ENCODE results near the gene RPL36. TPM values are rescaled to one million over a fixed set of nuclear protein-coding genes. Genes with fewer than 3 reads are reported as not detected.
A peak's percentile ranks its signal among the peaks of the same experiment; 100 is the strongest.

RPL36 gene
- total and polyA plus RNA-seq, 9 of the 15 experiments (the other 6 are each of a cell fraction or from before 2014, with no cell fraction given), result 350 to 3,412 (median 1,507) TPM

- TF ChIP-seq ZNF121 (CRISPR knock-in tag; conservative IDR thresholded peaks at IDR 0.05) (peak; percentile 79; the same call in 1 of the 2 replicates), KDM2B (CRISPR knock-in tag; IDR thresholded peaks at IDR 0.05) (0 out of 2 replicates have a peak, but pooled peaks have one; percentile 7), TFAP4 (CRISPR knock-in tag; IDR thresholded peaks at IDR 0.05; ENCODE audit: borderline replicate concordance) (peak; percentile 37; the same call in 1 of the 2 replicates), NCOR1 (IDR thresholded peaks at IDR 0.05) (peak; percentile 30; the same call in 1 of the 2 replicates), PREB (CRISPR knock-in tag; IDR thresholded peaks at IDR 0.05) (0 out of 2 replicates have a peak, but pooled peaks have one; percentile 27), POLR2B (IDR thresholded peaks at IDR 0.05; ENCODE audit: low read depth, partially characterized antibody) (peak; percentile 49), CEBPG (CRISPR knock-in tag; IDR thresholded peaks at IDR 0.05) (0 out of 2 replicates have a peak, but pooled peaks have one; percentile 13), CEBPG (tag; conservative IDR thresholded peaks at IDR 0.05 in 1 of 2, IDR thresholded peaks at IDR 0.05 in 1 of 2) (no peak), PML (IDR thresholded peaks at IDR 0.05; ENCODE audit: low read length) (peak; percentile 79), CHD7 (IDR thresholded peaks at IDR 0.05; ENCODE audit: low read depth, low read length) (peak; percentile 26), PCBP1 (IDR thresholded peaks at IDR 0.05; ENCODE audit: low read depth, low read length, poor library complexity, severe bottlenecking) (peak; percentile 7)
Measured at GRCh38 chr19:5691822-5692722, 2.0 kb downstream of the RPL36 start (continued).

Data from K562 (cell line).